HUES6 (cell line): ENCODE results near the gene ARCN1.

Experiments used
- H3K27ac ChIP-seq: 2 replicates; pipeline ENCODE4 v1.7.0; 2013; ENCODE audit warnings: low read depth, mild to moderate bottlenecking, low read length, inconsistent platforms
- H3K27me3 ChIP-seq: 2 replicates; pipeline ENCODE4 v1.6.1; 2013; ENCODE audit warnings: low read length; ENCODE audit not compliant: control insufficient read depth, insufficient read depth
- H3K36me3 ChIP-seq: 2 replicates; pipeline ENCODE4 v1.6.1; 2013; ENCODE audit warnings: low read length; ENCODE audit not compliant: control insufficient read depth, insufficient read depth
- H3K4me1 ChIP-seq: 2 replicates; pipeline ENCODE4 v1.6.1; 2013; ENCODE audit warnings: low read length; ENCODE audit not compliant: control insufficient read depth, insufficient read depth
- H3K4me3 ChIP-seq: 2 replicates; pipeline ENCODE4 v1.5.1; 2013; ENCODE audit warnings: low read depth, low read length
- H3K9ac ChIP-seq: one replicate; pipeline ENCODE4 v1.6.1; 2013; ENCODE audit warnings: mild to moderate bottlenecking, low read length
- H3K9me3 ChIP-seq: 2 replicates; pipeline ENCODE4 v1.6.1; 2013; ENCODE audit warnings: low read depth, low read length; ENCODE audit not compliant: control insufficient read depth, insufficient read depth

The ARCN1 gene

DNA sequence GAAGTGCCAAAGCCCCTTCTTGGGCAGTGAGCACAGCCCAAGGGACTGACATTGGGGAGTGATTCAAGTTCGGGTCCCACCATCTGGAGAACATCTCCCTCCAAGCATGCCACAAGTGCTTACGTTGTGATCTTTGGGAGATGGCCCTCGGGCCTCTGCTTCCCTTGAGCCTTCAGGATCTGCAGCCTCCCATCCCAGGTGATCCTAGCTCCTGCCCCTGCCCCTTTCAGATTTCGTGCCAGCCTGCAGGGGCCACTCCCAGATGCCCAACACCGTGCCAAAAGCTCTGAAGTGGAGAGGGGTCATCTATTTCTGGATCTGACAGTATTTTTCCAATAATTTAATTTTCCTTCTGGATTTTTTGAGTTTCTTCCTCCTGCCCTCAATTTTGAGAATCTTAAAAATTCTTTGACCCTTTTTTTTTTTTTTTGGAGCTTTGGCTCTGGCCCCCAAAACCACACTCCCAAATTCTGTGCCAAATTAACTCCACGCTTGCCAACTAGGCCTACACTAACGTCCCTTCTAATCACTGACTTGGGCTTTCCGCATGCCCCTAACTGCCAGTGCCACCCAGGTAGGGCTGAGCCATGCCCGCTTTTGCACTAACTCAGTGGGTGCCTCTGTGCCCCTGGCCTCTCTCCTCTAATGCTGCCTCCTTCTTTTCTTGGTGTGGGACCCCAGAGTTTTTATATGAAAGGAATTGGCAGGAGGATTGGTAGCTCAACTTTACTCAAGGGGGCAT lies 60.5 kb downstream of the ARCN1 start:
- Histone ChIP-seq H3K9ac (no peak overlapping the region), H3K4me3 (no peak overlapping the region), H3K36me3 (peaks cover 51% of the 10 kb centered on the region), H3K4me1 (peaks cover 23% of the 10 kb centered on the region), H3K9me3 (no peaks in the 10 kb centered on the region), H3K27ac (no peak overlapping the region), H3K27me3 (no peaks in the 10 kb centered on the region)

DNA sequence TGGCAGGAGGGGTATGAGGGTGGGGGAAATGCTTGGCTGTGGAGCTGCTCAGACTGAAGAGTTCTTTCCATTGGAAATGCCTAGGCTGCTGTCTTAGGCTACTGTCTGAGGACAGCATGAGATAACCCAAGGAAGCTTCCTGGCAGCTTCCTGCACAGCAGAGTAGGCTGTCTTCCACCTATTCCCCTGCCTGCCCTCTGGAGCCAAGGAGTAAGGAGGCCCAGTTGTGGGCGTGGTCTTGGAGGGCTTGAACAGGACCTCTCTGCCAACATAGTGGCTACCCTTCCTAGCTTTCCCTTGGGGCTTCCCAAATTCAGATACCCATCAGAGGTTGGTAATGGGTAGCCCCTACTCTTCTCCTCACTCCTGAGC lies 61.1 kb downstream of the ARCN1 start:
- peaks cover 23% of the 10 kb centered on the region for H3K4me1 ChIP-seq
- H3K36me3 ChIP-seq, result peaks cover 49% of the 10 kb centered on the region
- H3K9ac ChIP-seq, result no peak overlapping the region
- no peak overlapping the region for H3K27ac ChIP-seq
- no peak overlapping the region for H3K4me3 ChIP-seq
- no peaks in the 10 kb centered on the region for H3K27me3 ChIP-seq
- no peaks in the 10 kb centered on the region for H3K9me3 ChIP-seq

DNA sequence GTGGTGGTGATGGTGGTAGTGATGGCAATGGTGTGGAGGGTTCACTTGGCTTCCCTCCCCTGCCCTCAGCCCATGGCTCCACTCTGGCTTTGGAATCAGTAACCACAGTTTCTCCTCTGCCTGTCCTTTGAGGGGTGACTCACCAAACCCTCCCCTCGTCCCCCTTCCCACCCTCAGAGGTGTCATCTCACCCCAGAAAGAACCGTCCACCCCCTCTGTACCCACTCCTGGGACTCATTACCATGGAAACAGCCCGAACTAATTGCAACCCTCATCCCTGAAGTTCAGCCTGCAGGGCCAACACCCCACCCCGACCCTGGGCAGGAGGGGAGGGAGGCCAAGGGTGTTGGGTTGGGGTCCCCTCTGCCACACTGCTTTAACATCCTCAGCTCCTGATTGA lies 61.8 kb downstream of the ARCN1 start:
- Histone ChIP-seq H3K36me3 (peaks cover 49% of the 10 kb centered on the region), H3K4me3 (peak overlapping the region; percentile 54), H3K27me3 (no peaks in the 10 kb centered on the region), H3K9me3 (no peaks in the 10 kb centered on the region), H3K27ac (0 out of 2 replicates have a peak overlapping the region, but pooled peaks have one; percentile 7), H3K9ac (peak overlapping the region; percentile 68), H3K4me1 (peaks cover 23% of the 10 kb centered on the region)

DNA sequence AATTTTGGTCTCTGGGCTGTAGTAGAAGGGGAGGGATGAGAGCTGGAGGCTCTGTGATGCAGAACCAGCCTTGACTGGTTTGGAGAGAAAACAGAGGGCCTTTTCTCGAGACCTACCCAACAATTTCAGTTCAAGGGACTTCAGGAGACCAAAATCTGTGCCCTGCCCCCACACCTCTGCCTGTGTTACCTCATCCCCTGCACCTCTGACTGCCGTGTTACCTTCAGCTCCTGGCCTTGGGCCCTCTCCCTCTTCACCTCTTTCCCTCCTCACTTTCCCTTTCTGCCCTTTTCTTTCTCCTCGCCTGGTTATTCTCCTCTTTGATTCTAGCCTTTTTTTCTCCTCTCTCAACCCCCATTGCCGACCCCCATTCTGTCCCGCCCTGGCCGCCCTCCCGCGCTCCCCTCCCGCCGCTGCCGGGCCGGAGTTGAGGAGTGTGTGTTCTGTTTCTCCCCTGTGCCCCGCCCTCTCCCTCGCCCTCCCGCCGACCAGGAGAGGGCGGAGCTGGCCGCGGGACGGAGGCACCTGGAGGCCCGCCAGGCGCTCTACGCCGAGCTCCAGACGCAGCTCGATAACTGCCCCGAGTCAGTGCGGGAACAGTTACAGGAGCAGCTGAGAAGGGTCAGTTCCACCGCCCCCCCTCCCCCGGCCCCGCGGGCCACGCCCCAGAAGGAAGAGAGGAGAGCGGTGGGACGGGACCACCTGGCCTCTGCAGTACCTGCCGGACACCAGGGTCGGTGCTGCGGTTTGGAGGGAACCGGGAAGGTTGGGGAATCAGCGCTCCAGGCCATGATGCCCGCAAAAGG lies 62.4 kb downstream of the ARCN1 start:
- H3K27ac ChIP-seq, result peak overlapping the region; percentile 7; the same call in 1 of the 2 replicates
- no peaks in the 10 kb centered on the region for H3K27me3 ChIP-seq
- no peaks in the 10 kb centered on the region for H3K9me3 ChIP-seq
- peaks cover 51% of the 10 kb centered on the region for H3K36me3 ChIP-seq
- H3K4me1 ChIP-seq, result peaks cover 23% of the 10 kb centered on the region
- H3K9ac ChIP-seq, result peak overlapping the region; percentile 68
- peak overlapping the region; percentile 54 for H3K4me3 ChIP-seq

DNA sequence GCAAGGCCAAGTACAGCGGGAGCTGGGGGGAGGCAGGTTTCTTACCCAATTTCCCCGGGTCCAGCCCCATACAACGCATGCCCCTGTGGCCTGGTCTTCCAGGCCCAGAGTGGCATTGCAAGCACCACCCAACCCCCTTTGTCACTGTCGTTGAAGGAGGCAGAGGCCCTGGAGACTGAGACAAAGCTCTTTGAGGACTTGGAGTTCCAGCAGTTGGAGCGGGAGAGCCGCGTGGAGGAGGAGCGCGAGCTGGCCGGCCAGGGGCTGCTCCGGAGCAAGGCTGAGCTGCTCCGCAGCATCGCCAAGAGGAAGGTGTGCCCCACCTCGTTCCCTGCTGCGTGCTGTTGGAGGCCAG lies 63.0 kb downstream of the ARCN1 start:
- Histone ChIP-seq H3K27me3 (no peaks in the 10 kb centered on the region), H3K27ac (peak overlapping the region; percentile 7; the same call in 1 of the 2 replicates), H3K4me1 (peaks cover 23% of the 10 kb centered on the region), H3K9me3 (no peaks in the 10 kb centered on the region), H3K36me3 (peaks cover 56% of the 10 kb centered on the region), H3K4me3 (peak overlapping the region; percentile 54), H3K9ac (peak overlapping the region; percentile 29)

DNA sequence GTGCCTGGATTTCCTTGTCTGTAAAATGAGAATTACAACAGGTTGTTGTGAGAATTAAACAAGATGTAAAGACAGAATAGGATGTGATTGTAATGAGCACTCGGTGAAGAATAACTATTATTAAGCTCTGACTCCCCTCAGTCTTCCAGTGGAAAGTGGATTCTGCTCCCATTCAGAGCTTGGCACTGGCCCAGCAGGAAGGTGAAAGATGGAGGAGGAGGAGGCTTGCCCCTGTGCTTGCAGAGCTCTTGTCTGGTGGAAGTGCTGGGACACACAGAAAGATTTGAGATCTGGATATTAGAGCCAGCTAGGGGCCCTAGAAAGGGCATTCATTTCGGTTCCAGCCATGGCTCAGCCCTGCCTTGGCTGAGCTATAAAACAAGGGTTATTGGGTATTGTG lies 63.4 kb downstream of the ARCN1 start:
- peak overlapping the region; percentile 7; the same call in 1 of the 2 replicates for H3K27ac ChIP-seq
- peak overlapping the region; percentile 54 for H3K4me3 ChIP-seq
- peak overlapping the region; percentile 29 for H3K9ac ChIP-seq
- peaks cover 56% of the 10 kb centered on the region for H3K36me3 ChIP-seq
- H3K9me3 ChIP-seq, result no peaks in the 10 kb centered on the region
- peaks cover 23% of the 10 kb centered on the region for H3K4me1 ChIP-seq
- H3K27me3 ChIP-seq, result no peaks in the 10 kb centered on the region

DNA sequence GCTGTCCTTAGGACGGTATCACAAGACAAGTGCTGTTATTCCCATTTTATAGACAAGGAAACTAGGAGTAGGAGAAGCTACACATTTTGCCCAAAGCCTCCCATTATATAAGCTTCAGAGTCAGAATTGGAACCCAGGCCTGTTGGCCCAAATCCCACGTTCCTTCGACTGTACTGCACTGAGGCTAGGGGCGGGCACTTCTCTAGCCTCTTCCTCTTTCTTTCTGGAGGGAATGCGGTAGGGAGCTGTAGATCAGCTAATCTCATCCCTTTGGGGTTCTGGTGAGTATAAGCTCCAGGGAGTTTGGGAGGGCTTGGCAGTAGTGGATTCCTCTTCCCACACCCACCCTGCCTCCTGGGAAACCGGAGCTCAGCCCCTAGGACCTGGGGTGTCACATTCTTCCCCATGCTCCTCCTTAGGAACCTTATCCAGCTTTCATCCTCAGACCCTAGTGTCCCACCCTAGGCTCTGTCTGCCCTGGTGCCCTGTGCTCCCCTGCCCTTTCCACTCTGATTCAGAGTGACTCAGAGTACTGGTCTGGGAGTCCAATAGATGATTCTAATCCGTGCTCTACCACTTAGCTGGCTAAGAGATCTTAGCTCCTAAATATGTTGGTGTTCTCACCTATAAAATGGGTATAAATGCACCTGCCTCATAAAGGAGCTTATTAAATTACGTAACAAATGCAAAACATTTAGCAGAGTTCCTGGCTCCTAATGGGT lies 64.5 kb downstream of the ARCN1 start:
- Histone ChIP-seq H3K27ac (no peak overlapping the region), H3K27me3 (no peaks in the 10 kb centered on the region), H3K4me1 (peaks cover 23% of the 10 kb centered on the region), H3K9ac (no peak overlapping the region), H3K36me3 (peaks cover 63% of the 10 kb centered on the region), H3K9me3 (no peaks in the 10 kb centered on the region), H3K4me3 (no peak overlapping the region)

DNA sequence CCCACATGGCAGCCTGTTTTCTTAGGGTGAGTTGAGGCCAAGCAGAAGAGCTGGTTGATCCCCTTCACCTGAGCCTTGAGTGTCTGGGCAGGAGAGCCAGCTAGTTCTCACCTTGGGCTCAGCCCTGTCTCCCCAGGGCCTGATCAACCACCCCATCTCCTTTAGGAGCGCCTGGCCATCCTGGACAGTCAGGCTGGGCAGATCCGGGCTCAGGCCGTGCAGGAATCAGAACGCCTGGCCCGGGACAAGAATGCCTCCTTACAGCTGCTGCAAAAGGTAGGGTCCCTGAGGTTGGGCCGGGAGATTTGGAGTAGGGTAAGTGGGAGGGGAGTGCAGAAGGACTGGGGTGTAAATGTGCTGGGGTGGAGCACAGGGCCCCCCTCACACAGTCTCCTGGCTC lies 66.5 kb downstream of the ARCN1 start:
- H3K36me3 ChIP-seq, result peaks cover 70% of the 10 kb centered on the region
- no peak overlapping the region for H3K9ac ChIP-seq
- peaks cover 20% of the 10 kb centered on the region for H3K4me1 ChIP-seq
- no peak overlapping the region for H3K27ac ChIP-seq
- no peaks in the 10 kb centered on the region for H3K27me3 ChIP-seq
- H3K9me3 ChIP-seq, result no peaks in the 10 kb centered on the region
- no peak overlapping the region for H3K4me3 ChIP-seq

DNA sequence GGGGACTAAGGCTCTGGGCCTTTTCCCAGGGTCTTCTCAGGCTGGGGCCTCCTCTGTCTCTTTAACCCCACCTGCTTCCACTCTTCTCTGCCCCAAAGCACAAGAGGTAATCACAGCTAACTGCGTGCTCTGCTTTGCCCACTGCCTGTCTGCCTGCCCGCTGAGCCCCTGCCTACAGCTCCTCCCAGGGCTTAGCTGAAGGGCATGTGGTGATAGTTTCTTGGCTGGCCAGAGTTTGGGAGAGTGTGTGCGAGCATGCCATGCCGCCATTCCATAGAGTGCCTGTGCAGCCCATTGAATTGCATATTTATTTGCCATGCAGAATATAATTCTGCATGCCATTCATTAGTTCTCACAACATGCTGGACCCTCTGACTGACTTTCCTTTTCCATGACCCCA lies 67.7 kb downstream of the ARCN1 start:
- no peak overlapping the region for H3K27ac ChIP-seq
- no peak overlapping the region for H3K4me3 ChIP-seq
- H3K9me3 ChIP-seq, result no peaks in the 10 kb centered on the region
- peaks cover 12% of the 10 kb centered on the region for H3K4me1 ChIP-seq
- H3K9ac ChIP-seq, result no peak overlapping the region
- no peaks in the 10 kb centered on the region for H3K27me3 ChIP-seq
- H3K36me3 ChIP-seq, result peaks cover 81% of the 10 kb centered on the region

DNA sequence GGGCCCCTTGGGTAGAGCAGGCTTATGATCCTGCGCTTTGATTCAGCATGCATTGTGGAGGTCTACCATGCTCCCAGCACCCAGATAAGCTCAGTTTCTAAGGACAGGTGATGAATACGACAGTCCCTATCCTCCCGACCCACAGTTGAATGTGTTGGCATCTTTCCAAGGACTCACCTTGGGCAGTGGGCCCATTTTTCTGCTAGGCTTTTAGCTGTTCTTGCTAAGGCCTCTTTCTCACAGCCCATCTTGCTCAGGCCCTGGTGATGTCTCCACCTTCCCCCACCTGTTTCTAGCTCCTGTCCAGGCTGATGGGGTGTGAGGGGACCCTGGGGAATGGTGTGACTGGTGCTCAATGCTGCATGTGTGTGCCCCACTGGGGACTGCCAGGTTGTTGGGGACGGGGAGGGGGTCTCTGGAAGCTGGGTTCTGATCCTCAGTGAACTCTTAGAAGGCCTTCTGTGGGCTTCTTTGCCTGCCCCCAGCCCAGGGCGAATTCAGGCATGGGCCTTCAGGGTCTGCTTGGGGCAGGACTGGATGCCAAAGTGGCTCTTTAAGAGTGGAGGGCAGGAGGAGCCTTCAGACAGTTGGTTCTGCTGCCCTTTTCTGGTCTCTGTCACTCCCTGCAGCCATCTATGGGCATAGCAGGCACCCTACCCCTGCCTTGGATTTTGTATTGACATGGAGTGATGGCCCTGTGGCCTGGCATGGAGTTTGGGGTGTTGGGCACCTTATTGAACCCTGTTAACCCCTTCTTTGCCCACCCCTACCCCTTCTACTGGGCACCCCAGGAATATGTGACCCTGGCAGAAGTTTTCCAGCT lies 68.3 kb downstream of the ARCN1 start:
- Histone ChIP-seq H3K4me3 (no peak overlapping the region), H3K9me3 (no peaks in the 10 kb centered on the region), H3K4me1 (peaks cover 6% of the 10 kb centered on the region), H3K9ac (no peak overlapping the region), H3K27me3 (no peaks in the 10 kb centered on the region), H3K36me3 (peaks cover 88% of the 10 kb centered on the region), H3K27ac (no peak overlapping the region)
